Vagina (tissue), 2 donors: Measurements from ENCODE around the gene CYTH2. TPM values are rescaled to one million over a fixed set of nuclear protein-coding genes. Genes with fewer than 3 reads are reported as not detected.

ENCODE experiments used
- DNase-seq, 2 donors: peaks; one replicate each; pipeline ENCODE4 v3.0.0-alpha.2; 2017; ENCODE audit errors: extremely low spot score in 2 of 2
- H3K27ac ChIP-seq: fragments of 200-600 bp; sonication (generic); one replicate; pipeline ENCODE4 v1.5.1; 2019
- H3K27me3 ChIP-seq: fragments of 200-600 bp; sonication (generic); one replicate; pipeline ENCODE4 v1.5.1; 2019
- H3K36me3 ChIP-seq, 2 donors: fragments of 200-600 bp; sonication (generic); one replicate each; pipeline ENCODE4 v1.5.1; 2017 to 2019
- H3K4me1 ChIP-seq: fragments of 200-600 bp; sonication (generic); one replicate; pipeline ENCODE4 v1.5.1; 2019
- H3K4me3 ChIP-seq, 2 donors: fragments of 200-600 bp; sonication (generic); 1 replicate in 1 of 2; 2 replicates in 1 of 2; pipeline ENCODE4 v1.5.1; 2016 to 2019
- H3K9me3 ChIP-seq: fragments of 200-600 bp; sonication (generic); one replicate; pipeline ENCODE4 v1.5.1; 2019
- CTCF ChIP-seq, 3 experiments: fragments of 450-650 bp in 2 of 3; fragments of 200-600 bp in 1 of 3; sonication (generic) in 1 of 3; IDR thresholded peaks; one replicate each; pipeline ENCODE4 v1.5.1; 2017 to 2019; ENCODE audit warnings: antibody characterized with exemption in 3 of 3, mild to moderate bottlenecking in 2 of 3, moderate library complexity in 2 of 3
- POLR2A ChIP-seq, 2 donors: fragments of 450-650 bp; IDR thresholded peaks; one replicate each; pipeline ENCODE4 v1.6.1; 2017; ENCODE audit warnings: antibody characterized with exemption in 2 of 2, mild to moderate bottlenecking in 2 of 2, moderate library complexity in 2 of 2
- POLR2AphosphoS5 ChIP-seq, 2 donors: sonication (generic); formaldehyde crosslinking; IDR thresholded peaks; one replicate each; pipeline ENCODE4 v1.9.0; 2017; ENCODE audit warnings: antibody characterized with exemption in 2 of 2, mild to moderate bottlenecking in 2 of 2, low read depth in 1 of 2; ENCODE audit not compliant: insufficient read depth in 1 of 2
- intact Hi-C: fragments of 100-400 bp; cut with DNase I; formaldehyde crosslinking; loops from one replicate; pipeline ENCODE4 v1.15.1; 2023
- total RNA-seq: library from RNA; depleted of rRNA; stranded (reverse); fragments of >200 nt; gene quantifications from one replicate; pipeline ENCODE4 v1.2.3, GENCODE V29; 2016

CYTH2 gene
- total RNA-seq, 1 donor from 2014 or later: 87.2 TPM

GRCh38 chr19:48490981-48491792 is 22.0 kb downstream of the CYTH2 start:
- peaks cover 55% of the 10 kb centered on the region for H3K4me1 ChIP-seq
- H3K27me3 ChIP-seq: no peaks in the 10 kb centered on the region
- intact Hi-C loops: loop anchor here (5.0 kb wide), 1 partner anchor 96 kb away; no protein-coding TSS in a partner anchor
- peak overlapping the region; percentile 61 for H3K27ac ChIP-seq
- H3K4me3 ChIP-seq: peak overlapping the region in 1 of 2 donors; percentile 16
- DNase-seq: no peak
- TF ChIP-seq POLR2AphosphoS5 (IDR thresholded peaks at IDR 0.05; ENCODE audit: insufficient read depth in 1 of 2, low read depth in 1 of 2): no peak
- no peak for TF ChIP-seq POLR2A (IDR thresholded peaks at IDR 0.05)
- no peak for TF ChIP-seq CTCF (IDR thresholded peaks at IDR 0.05)
- H3K9me3 ChIP-seq: no peaks in the 10 kb centered on the region
- no peaks in the 10 kb centered on the region for H3K36me3 ChIP-seq

GRCh38 chr19:48491793-48492123 is 22.6 kb downstream of the CYTH2 start:
- Histone ChIP-seq H3K27ac (peak overlapping the region; percentile 61), H3K4me3 (no peak overlapping the region), H3K9me3 (no peaks in the 10 kb centered on the region), H3K36me3 (no peaks in the 10 kb centered on the region), H3K4me1 (peaks cover 55% of the 10 kb centered on the region), H3K27me3 (no peaks in the 10 kb centered on the region)
- intact Hi-C loops: loop anchor here (5.0 kb wide), 1 partner anchor 96 kb away; no protein-coding TSS in a partner anchor
- no peak for DNase-seq
- TF ChIP-seq POLR2A (IDR thresholded peaks at IDR 0.05) (no peak), POLR2AphosphoS5 (IDR thresholded peaks at IDR 0.05; ENCODE audit: insufficient read depth in 1 of 2, low read depth in 1 of 2) (no peak), CTCF (IDR thresholded peaks at IDR 0.05) (no peak)

GRCh38 chr19:48492925-48493717 is 24.0 kb downstream of the CYTH2 start:
- intact Hi-C loops: loop anchor here (5.0 kb wide), 1 partner anchor 94 kb away; no protein-coding TSS in a partner anchor
- TF ChIP-seq POLR2AphosphoS5 (IDR thresholded peaks at IDR 0.05; ENCODE audit: insufficient read depth in 1 of 2, low read depth in 1 of 2) (peak; percentile 51 to 85), POLR2A (IDR thresholded peaks at IDR 0.05) (peak in 1 of 2 donors; percentile 52), CTCF (IDR thresholded peaks at IDR 0.05) (no peak)

GRCh38 chr19:48493718-48494401 is 24.7 kb downstream of the CYTH2 start:
- Histone ChIP-seq H3K27ac (peak overlapping the region; percentile 63), H3K27me3 (no peaks in the 10 kb centered on the region), H3K4me1 (peaks cover 48% of the 10 kb centered on the region), H3K36me3 (no peaks in the 10 kb centered on the region), H3K4me3 (peak overlapping the region; percentile 43 to 63), H3K9me3 (no peaks in the 10 kb centered on the region)
- TF ChIP-seq POLR2A (IDR thresholded peaks at IDR 0.05): no peak
- no peak for TF ChIP-seq CTCF (IDR thresholded peaks at IDR 0.05)
- TF ChIP-seq POLR2AphosphoS5 (IDR thresholded peaks at IDR 0.05; ENCODE audit: insufficient read depth in 1 of 2, low read depth in 1 of 2): no peak
- intact Hi-C loops: loop anchor here (5.0 kb wide), 1 partner anchor 93 kb away; no protein-coding TSS in a partner anchor
- DNase-seq: no peak

More at GRCh38 chr19:48492925-48493717, 24.0 kb downstream of the CYTH2 start:
- no peaks in the 10 kb centered on the region for H3K9me3 ChIP-seq
- peak in 1 of 2 donors; percentile 95 for DNase-seq
- peak overlapping the region; percentile 63 for H3K27ac ChIP-seq
- H3K4me3 ChIP-seq: peak overlapping the region; percentile 43 to 63
- no peaks in the 10 kb centered on the region for H3K27me3 ChIP-seq
- H3K36me3 ChIP-seq: no peaks in the 10 kb centered on the region
- peaks cover 50% of the 10 kb centered on the region for H3K4me1 ChIP-seq
